ENCODE results near the gene EHD1.

GRCh38 chr11:64846998-64847666 is 31.3 kb downstream of the EHD1 start:
- TF ChIP-seq REST (IDR thresholded peaks at IDR 0.05), result no peak
- peak; percentile 98 for TF ChIP-seq CTCF (IDR thresholded peaks at IDR 0.05)
- no peak for TF ChIP-seq BHLHE40 (IDR thresholded peaks at IDR 0.05; ENCODE audit: low read depth, low read length)
- TF ChIP-seq RAD21 (conservative IDR thresholded peaks at IDR 0.05 in 1 of 2, IDR thresholded peaks at IDR 0.05 in 1 of 2), result peak; percentile 99
- no peak for TF ChIP-seq CEBPB (IDR thresholded peaks at IDR 0.05)
- no peak for TF ChIP-seq POLR2A (IDR thresholded peaks at IDR 0.05; ENCODE audit: low read length)
- TF ChIP-seq CBX8 (IDR thresholded peaks at IDR 0.05), result no peak
- TF ChIP-seq, protein P1, sequence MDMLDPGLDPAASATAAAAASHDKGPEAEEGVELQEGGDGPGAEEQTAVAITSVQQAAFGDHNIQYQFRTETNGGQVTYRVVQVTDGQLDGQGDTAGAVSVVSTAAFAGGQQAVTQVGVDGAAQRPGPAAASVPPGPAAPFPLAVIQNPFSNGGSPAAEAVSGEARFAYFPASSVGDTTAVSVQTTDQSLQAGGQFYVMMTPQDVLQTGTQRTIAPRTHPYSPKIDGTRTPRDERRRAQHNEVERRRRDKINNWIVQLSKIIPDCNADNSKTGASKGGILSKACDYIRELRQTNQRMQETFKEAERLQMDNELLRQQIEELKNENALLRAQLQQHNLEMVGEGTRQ (IDR thresholded peaks at IDR 0.05), result no peak
- TF ChIP-seq TP53 (CRISPR knock-in tag; IDR thresholded peaks at IDR 0.05), result no peak
- TF ChIP-seq HDAC2 (IDR thresholded peaks at IDR 0.05), result no peak
- TF ChIP-seq, protein P2, sequence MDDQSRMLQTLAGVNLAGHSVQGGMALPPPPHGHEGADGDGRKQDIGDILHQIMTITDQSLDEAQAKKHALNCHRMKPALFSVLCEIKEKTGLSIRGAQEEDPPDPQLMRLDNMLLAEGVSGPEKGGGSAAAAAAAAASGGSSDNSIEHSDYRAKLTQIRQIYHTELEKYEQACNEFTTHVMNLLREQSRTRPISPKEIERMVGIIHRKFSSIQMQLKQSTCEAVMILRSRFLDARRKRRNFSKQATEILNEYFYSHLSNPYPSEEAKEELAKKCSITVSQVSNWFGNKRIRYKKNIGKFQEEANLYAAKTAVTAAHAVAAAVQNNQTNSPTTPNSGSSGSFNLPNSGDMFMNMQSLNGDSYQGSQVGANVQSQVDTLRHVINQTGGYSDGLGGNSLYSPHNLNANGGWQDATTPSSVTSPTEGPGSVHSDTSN (IDR thresholded peaks at IDR 0.05), result no peak
- no peak for TF ChIP-seq NPAS2 (CRISPR knock-in tag; IDR thresholded peaks at IDR 0.05; ENCODE audit: borderline replicate concordance)
- TF ChIP-seq ZC3H11A (IDR thresholded peaks at IDR 0.05), result no peak

Measured in A549 (cell line).